SJCRH30 (cell line): ENCODE measurements around the gene C1orf216. TPM values are rescaled to one million over a fixed set of nuclear protein-coding genes. Genes with fewer than 3 reads are reported as not detected.

Experiments used
- DNase-seq, 2 experiments: peaks; one replicate each; pipeline ENCODE4 v3.0.0-alpha.2; 2015 to 2020
- H3K27ac ChIP-seq: fragments of 250-450 bp; sonication (Bioruptor Pico); 2 replicates; pipeline ENCODE4 v1.5.1; 2020; ENCODE audit warnings: mild to moderate bottlenecking, moderate library complexity
- H3K27me3 ChIP-seq: fragments of 250-450 bp; sonication (Bioruptor Pico); 2 replicates; pipeline ENCODE4 v1.5.1; 2020; ENCODE audit warnings: mild to moderate bottlenecking, moderate library complexity
- H3K36me3 ChIP-seq: fragments of 250-450 bp; sonication (Bioruptor Pico); 2 replicates; pipeline ENCODE4 v1.5.1; 2020; ENCODE audit warnings: mild to moderate bottlenecking, moderate library complexity
- H3K4me1 ChIP-seq: fragments of 250-450 bp; sonication (Bioruptor Pico); 2 replicates; pipeline ENCODE4 v1.5.1; 2020; ENCODE audit warnings: mild to moderate bottlenecking, moderate library complexity
- H3K4me3 ChIP-seq: fragments of 250-450 bp; sonication (Bioruptor Pico); 2 replicates; pipeline ENCODE4 v1.5.1; 2020; ENCODE audit warnings: mild to moderate bottlenecking, moderate library complexity
- H3K9me3 ChIP-seq: fragments of 250-450 bp; sonication (Bioruptor Pico); replicated peaks from 2 replicates; pipeline ENCODE4 v1.5.1; 2020; ENCODE audit warnings: mild to moderate bottlenecking, moderate library complexity
- total RNA-seq: library from RNA; depleted of rRNA; stranded (reverse); fragments of >200 nt; shearing (Covaris generic); gene quantifications from 2 replicates; pipeline ENCODE4 v1.2.3, GENCODE V29; 2014; rRNA removed

The C1orf216 gene
- 9.7 and 12.5 TPM in 2 replicates for total RNA-seq

DNA sequence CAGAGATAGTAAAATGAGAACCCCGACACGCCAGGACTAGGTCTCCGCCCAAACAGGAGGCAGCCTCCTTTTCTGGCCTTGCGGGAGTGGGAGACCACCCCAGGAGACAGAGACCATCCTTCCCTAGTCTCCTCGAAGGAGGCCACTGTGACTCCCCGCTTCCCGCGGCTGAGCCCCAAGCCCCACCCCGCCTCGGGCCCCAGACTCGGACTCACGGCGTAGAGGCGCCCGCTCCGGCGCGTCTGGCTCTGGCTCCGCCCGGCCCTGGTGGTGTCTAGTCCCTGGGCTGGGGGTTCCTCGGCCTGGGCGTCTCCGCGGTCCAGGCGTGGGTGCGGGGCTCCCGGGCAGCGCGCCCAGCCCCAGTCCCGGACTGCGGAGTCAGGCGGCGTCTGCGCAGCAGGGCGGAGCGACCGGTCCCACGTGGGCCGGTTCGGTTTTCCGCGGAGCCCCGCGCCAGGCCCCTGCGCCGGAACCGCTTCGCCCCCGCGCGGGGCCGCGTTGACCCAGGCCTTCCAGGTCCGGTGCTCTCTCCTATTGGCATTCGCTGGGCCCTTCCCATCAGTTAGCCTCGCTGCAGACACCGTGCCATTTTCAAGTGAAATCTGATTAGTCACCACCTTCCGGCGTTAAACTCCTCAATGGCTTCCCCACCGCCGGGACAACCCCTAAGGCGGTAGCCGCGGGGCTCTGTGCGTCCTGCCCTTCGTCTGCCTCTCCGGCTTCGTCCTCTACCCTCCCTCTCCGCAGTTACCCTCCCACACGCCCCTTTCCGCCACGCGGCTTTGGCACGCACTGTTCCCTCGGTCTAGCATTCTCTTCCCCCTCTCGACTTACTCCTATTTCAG lies at the start of gene C1orf216:
Gene C1orf216 (minus strand): TSS at position 393 of the 845 bp plus-strand sequence. CDS start 2,563 bp downstream, outside the sequence.
- Histone ChIP-seq H3K27me3 (no peaks in the 10 kb centered on the region), H3K9me3 (no peaks in the 10 kb centered on the region), H3K4me1 (no peaks in the 10 kb centered on the region), H3K4me3 (peak within 1 kb of the TSS; percentile 63), H3K36me3 (peaks cover 8% of the 10 kb centered on the region; the same call in 1 of the 2 replicates), H3K27ac (peak within 1 kb of the TSS; percentile 55)
- DNase-seq: peak; percentile 58 to 61

DNA sequence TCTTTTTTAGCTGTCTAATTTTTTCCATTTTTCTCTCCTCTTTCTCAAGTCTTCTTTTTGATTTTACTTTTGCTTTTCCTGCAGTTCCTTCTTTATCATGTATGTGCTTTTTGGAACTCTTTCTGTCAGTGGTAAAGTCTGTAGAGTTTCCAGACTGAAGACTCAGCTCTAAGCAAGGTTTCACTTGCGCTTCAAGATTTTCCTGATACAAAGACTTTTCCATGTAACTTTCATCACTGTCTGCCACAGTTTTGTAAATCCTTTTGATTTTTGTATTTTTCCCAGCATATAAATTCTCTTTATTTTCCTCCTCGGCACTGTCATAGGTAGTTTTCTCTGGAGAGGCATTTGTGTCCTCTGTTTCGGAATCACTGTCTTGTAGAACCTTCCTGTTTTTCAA lies 45.6 kb upstream of the C1orf216 start:
- no peaks in the 10 kb centered on the region for H3K4me1 ChIP-seq
- no peak overlapping the region for H3K27ac ChIP-seq
- no peaks in the 10 kb centered on the region for H3K9me3 ChIP-seq
- H3K27me3 ChIP-seq: no peaks in the 10 kb centered on the region
- peaks cover 66% of the 10 kb centered on the region for H3K36me3 ChIP-seq
- H3K4me3 ChIP-seq: no peak overlapping the region
- DNase-seq: no peak

- no peak overlapping the region for H3K27ac ChIP-seq
- no peaks in the 10 kb centered on the region for H3K9me3 ChIP-seq
- no peak for DNase-seq
- no peak overlapping the region for H3K4me3 ChIP-seq
- H3K27me3 ChIP-seq: no peaks in the 10 kb centered on the region
- H3K4me1 ChIP-seq: no peaks in the 10 kb centered on the region
- peaks cover 75% of the 10 kb centered on the region for H3K36me3 ChIP-seq
Measured at GRCh38 chr1:35763201-35763600, 44.5 kb upstream of the C1orf216 start.

- DNase-seq: no peak
- no peak overlapping the region for H3K27ac ChIP-seq
- no peaks in the 10 kb centered on the region for H3K27me3 ChIP-seq
- H3K36me3 ChIP-seq: peaks cover 79% of the 10 kb centered on the region
- H3K4me1 ChIP-seq: no peaks in the 10 kb centered on the region
- H3K9me3 ChIP-seq: no peaks in the 10 kb centered on the region
- H3K4me3 ChIP-seq: no peak overlapping the region
Measured at GRCh38 chr1:35762141-35762540, 43.5 kb upstream of the C1orf216 start.

- H3K27ac ChIP-seq: no peak overlapping the region
- no peaks in the 10 kb centered on the region for H3K4me1 ChIP-seq
- H3K36me3 ChIP-seq: peaks cover 70% of the 10 kb centered on the region
- H3K4me3 ChIP-seq: no peak overlapping the region
- DNase-seq: no peak
- no peaks in the 10 kb centered on the region for H3K27me3 ChIP-seq
- H3K9me3 ChIP-seq: no peaks in the 10 kb centered on the region
Measured at GRCh38 chr1:35756064-35756463, 37.4 kb upstream of the C1orf216 start.

- no peak overlapping the region for H3K27ac ChIP-seq
- no peaks in the 10 kb centered on the region for H3K4me1 ChIP-seq
- no peaks in the 10 kb centered on the region for H3K9me3 ChIP-seq
- peaks cover 68% of the 10 kb centered on the region for H3K36me3 ChIP-seq
- H3K4me3 ChIP-seq: no peak overlapping the region
- H3K27me3 ChIP-seq: no peaks in the 10 kb centered on the region
- no peak for DNase-seq
Measured at GRCh38 chr1:35753626-35754260, 35.1 kb upstream of the C1orf216 start.

DNA sequence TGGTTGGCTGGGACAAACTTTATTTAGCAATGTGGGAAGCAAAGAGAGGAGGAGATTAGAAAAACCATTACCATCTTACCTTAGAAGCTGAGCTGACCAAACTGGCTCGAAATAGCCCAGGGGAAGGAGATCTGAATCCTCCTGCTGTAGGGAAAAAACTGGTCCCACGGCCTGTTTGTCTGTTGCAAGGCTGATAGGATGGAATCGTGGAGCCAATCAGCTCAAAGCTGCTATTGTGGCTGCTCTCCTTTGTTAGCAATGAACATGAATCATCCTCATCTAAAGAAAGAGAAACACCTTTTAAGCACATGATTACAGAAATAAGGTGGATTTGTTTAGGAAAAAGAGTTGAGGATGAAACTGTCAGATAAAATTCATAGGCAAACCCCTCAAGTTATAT lies 29.6 kb upstream of the C1orf216 start:
- Histone ChIP-seq H3K4me3 (no peak overlapping the region), H3K27ac (no peak overlapping the region), H3K4me1 (no peaks in the 10 kb centered on the region), H3K36me3 (peaks cover 81% of the 10 kb centered on the region), H3K9me3 (no peaks in the 10 kb centered on the region), H3K27me3 (no peaks in the 10 kb centered on the region)
- DNase-seq: no peak

DNA sequence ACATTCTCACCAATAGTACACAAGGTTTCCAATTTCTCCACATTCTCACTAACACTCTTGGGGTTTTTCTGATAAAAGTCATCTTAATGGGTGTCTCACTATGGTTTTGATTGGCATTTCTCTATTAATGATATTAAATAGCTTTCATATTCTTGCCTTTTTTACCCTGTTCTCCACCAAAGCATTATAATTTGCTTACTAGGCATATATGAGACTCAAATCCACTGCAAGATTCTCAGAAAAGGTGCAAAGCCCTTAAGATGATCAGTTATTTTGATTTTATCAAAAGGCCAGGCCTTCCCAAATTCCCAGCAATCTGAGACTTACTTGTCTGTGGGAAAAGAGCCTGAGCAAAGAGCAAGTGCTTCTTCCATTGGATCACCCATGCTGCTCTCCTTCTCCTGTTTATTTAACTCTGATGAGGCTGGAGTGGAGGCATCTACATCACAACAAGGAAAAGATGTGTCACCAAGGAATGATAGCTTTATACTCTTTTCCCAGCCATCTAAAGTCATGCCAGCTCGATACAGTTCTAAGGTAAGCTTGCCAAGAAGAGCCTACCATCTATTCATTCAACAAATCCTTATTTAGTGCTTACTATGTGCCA lies 26.5 kb upstream of the C1orf216 start:
- Histone ChIP-seq H3K27ac (no peak overlapping the region), H3K4me3 (no peak overlapping the region), H3K4me1 (no peaks in the 10 kb centered on the region), H3K27me3 (no peaks in the 10 kb centered on the region), H3K9me3 (no peaks in the 10 kb centered on the region), H3K36me3 (peaks cover 87% of the 10 kb centered on the region)
- DNase-seq: no peak

DNA sequence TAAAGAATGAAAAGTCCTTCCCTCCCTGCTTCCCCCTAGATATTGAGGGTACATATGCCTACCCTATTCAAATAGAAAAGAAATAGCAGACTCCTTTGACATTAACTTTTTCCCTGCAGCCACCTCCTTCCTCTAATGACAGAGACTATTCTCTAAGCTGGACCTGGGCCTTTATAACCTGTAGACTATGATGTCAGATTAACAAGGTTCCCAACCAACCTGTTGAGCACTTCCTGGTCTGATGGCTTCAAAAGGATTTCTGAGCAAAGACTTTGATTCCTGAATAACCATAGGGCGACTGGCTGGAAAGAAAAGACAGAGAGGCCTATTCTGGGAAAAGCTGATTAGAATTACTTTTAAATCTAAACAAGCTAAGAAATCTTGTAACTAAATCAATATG lies 18.4 kb upstream of the C1orf216 start:
- Histone ChIP-seq H3K9me3 (no peaks in the 10 kb centered on the region), H3K36me3 (peaks cover 78% of the 10 kb centered on the region), H3K27me3 (no peaks in the 10 kb centered on the region), H3K4me3 (no peak overlapping the region), H3K4me1 (no peaks in the 10 kb centered on the region), H3K27ac (no peak overlapping the region)
- DNase-seq: no peak

DNA sequence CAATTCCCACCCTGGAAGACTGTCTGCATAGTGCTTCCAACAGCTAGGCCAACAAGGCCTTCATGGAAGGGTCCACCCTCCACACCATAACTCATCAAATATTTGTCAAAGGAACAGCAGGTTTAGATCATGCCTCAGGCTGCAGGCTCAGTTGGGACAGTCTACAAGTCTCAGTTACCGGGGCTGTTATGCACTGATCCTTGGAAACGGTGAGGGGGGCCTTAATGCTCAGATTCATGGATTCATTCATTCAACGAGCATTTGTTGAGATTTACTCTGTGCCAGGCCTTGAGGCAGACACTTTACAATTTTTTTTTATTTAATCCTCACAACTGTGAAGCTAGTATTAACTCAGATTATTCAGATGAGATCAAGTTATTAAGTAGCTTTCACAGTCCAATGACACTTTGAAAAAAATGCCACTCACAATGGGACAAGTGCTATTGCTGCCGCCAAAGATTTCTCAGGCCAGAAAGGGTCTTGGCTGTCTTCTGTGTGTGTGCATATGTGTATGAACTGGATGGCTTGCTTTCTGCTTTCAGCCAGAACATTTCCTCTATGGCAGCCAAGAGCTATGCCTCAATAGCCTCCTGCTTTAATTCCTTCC lies 8.9 kb upstream of the C1orf216 start:
- Histone ChIP-seq H3K27ac (no peak overlapping the region), H3K27me3 (no peaks in the 10 kb centered on the region), H3K4me1 (no peaks in the 10 kb centered on the region), H3K9me3 (no peaks in the 10 kb centered on the region), H3K36me3 (peaks cover 6% of the 10 kb centered on the region; the same call in 1 of the 2 replicates), H3K4me3 (no peak overlapping the region)
- DNase-seq: no peak

DNA sequence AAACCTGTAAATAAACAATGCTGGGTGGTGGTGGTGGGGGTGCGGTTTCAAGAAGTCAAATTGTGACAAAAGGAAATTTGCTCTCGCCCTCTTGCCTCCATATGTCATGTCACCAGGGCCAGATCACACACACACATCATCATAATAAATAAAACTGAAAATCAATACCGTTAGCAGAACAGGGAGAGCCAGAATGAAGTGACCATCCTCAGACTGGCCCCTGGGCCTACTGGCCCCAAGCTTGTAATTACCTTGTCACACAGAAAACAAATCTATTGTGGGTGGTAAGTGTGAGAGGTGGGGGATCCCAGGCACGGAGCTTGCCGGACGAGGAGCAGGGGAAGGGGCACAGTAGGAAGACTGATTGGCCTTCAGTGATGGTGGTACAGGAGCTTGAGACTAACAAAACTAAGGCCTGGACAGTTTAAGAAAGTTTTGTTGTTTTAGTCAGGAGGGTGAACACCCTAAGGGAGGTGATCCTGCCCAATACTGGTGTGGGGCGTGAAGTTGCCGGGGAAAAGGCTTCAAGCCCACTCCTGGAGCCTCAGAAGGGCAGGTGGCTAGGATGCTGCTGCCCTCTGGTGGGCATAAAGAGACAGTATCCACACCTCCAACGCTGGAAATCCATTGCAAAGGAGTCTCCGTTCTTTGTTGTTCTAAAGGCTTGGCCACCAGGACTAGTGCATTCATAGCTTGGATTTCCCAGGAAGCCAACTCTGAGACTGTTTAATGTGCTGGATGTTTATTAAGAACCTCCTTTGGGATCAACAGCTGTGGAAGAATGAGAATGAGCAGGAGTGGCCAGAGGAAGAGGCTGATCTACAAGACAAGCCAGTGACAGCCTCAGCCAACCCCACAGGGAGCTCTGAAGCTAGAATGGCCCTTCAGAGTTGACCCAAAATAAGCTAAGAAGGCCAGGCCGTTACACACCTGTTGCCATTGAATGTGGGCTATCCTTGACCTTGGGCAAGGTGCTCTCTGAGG lies 8.1 kb upstream of the C1orf216 start:
- Histone ChIP-seq H3K4me1 (no peaks in the 10 kb centered on the region), H3K4me3 (no peak overlapping the region), H3K9me3 (no peaks in the 10 kb centered on the region), H3K36me3 (peaks cover 6% of the 10 kb centered on the region; the same call in 1 of the 2 replicates), H3K27me3 (no peaks in the 10 kb centered on the region), H3K27ac (no peak overlapping the region)
- DNase-seq: peak; percentile 64 to 89

GRCh38 chr1:35725596-35725995 lies 6.9 kb upstream of the C1orf216 start:
- H3K9me3 ChIP-seq: no peaks in the 10 kb centered on the region
- H3K27ac ChIP-seq: no peak overlapping the region
- no peaks in the 10 kb centered on the region for H3K4me1 ChIP-seq
- no peaks in the 10 kb centered on the region for H3K27me3 ChIP-seq
- no peak overlapping the region for H3K4me3 ChIP-seq
- peaks cover 6% of the 10 kb centered on the region; the same call in 1 of the 2 replicates for H3K36me3 ChIP-seq
- peak in 1 of 2 experiments; percentile 27 for DNase-seq

GRCh38 chr1:35717911-35718476 lies 690 bp downstream of the C1orf216 start:
- no peaks in the 10 kb centered on the region for H3K4me1 ChIP-seq
- peaks cover 6% of the 10 kb centered on the region; the same call in 1 of the 2 replicates for H3K36me3 ChIP-seq
- peak; percentile 49 to 58 for DNase-seq
- no peaks in the 10 kb centered on the region for H3K27me3 ChIP-seq
- peak overlapping the region; percentile 55 for H3K27ac ChIP-seq
- peak overlapping the region; percentile 63 for H3K4me3 ChIP-seq
- no peaks in the 10 kb centered on the region for H3K9me3 ChIP-seq
